Thyroid gland (tissue), 4 donors: Measurements from ENCODE around the gene HYAL1. TPM values are rescaled to one million over a fixed set of nuclear protein-coding genes. Genes with fewer than 3 reads are reported as not detected.
A peak's percentile ranks its signal among the peaks of the same experiment; 100 is the strongest.

Experiments used
- DNase-seq, 2 donors: peaks; one replicate each; pipeline ENCODE4 v3.0.0-alpha.2; 2019
- H3K27ac ChIP-seq, 3 donors: fragments of 200-600 bp; sonication (generic); 1 replicate in 2 of 3; 2 replicates in 1 of 3; pipeline ENCODE4 v1.5.1; 2016 to 2019; ENCODE audit warnings: mild to moderate bottlenecking in 1 of 3, moderate library complexity in 1 of 3
- H3K27me3 ChIP-seq: fragments of 200-600 bp; sonication (generic); one replicate; pipeline ENCODE4 v1.5.1; 2019
- H3K36me3 ChIP-seq, 2 donors: fragments of 200-600 bp; sonication (generic); one replicate each; pipeline ENCODE4 v1.5.1; 2016 to 2019
- H3K4me1 ChIP-seq, 2 donors: fragments of 200-600 bp; sonication (generic); one replicate each; pipeline ENCODE4 v1.5.1; 2017 to 2019
- H3K4me3 ChIP-seq, 3 donors: fragments of 200-600 bp; sonication (generic); replicated peaks in 1 of 3; 1 replicate in 2 of 3; 2 replicates in 1 of 3; pipeline ENCODE4 v1.5.1; 2016; ENCODE audit warnings: mild to moderate bottlenecking in 1 of 3
- H3K9me3 ChIP-seq: fragments of 200-600 bp; sonication (generic); one replicate; pipeline ENCODE4 v1.5.1; 2017
- CTCF ChIP-seq, 6 experiments: fragments of 200-600 bp in 3 of 6; fragments of 450-650 bp in 3 of 6; sonication (generic) in 3 of 6; IDR thresholded peaks; one replicate each; pipeline ENCODE4 v1.5.1; 2016 to 2019; ENCODE audit warnings: antibody characterized with exemption in 6 of 6, mild to moderate bottlenecking in 2 of 6, inconsistent platforms in 1 of 6, moderate library complexity in 1 of 6
- POLR2A ChIP-seq, 2 donors: fragments of 450-650 bp; IDR thresholded peaks; one replicate each; pipeline ENCODE4 v1.6.1; 2017; ENCODE audit warnings: antibody characterized with exemption in 2 of 2, mild to moderate bottlenecking in 2 of 2, moderate library complexity in 1 of 2
- WGBS, 2 donors: methylation state at CpG; one replicate each; pipeline ENCODE4 v1.1.5; 2017; 5-methylcytosine and 5-hydroxymethylcytosine counted together
- intact Hi-C: fragments of 100-400 bp; cut with DNase I; formaldehyde crosslinking; loops from one replicate; pipeline ENCODE4 v1.15.1; 2023
- total RNA-seq, 4 donors: library from RNA; depleted of rRNA; stranded (reverse); fragments of >200 nt; gene quantifications; one replicate each; pipeline ENCODE4 v1.2.3, GENCODE V29; 2016

HYAL1 gene
- total RNA-seq, 4 donors from 2014 or later: 5.8 to 13.8 (median 9.7) TPM

- H3K36me3 ChIP-seq: no peaks in the 10 kb centered on the region
- TF ChIP-seq CTCF (IDR thresholded peaks at IDR 0.05) (no peak), POLR2A (IDR thresholded peaks at IDR 0.05) (no peak)
- WGBS, 2 donors: 68 to 78% methylated on average over 9 of the region's 9 CpGs
- peak overlapping the region; percentile 5 to 76 (median 75) for H3K27ac ChIP-seq
- H3K4me3 ChIP-seq: peak overlapping the region in 1 of 3 donors; percentile 40
- peaks cover 22 to 34% of the 10 kb centered on the region in 2 donors for H3K4me1 ChIP-seq
- H3K9me3 ChIP-seq: no peaks in the 10 kb centered on the region
- intact Hi-C loops: no loop called here
- DNase-seq: no peak
- H3K27me3 ChIP-seq: no peaks in the 10 kb centered on the region
These were observed 36.7 kb upstream of the HYAL1 start for GRCh38 chr3:50340147-50340447.

GRCh38 chr3:50339485-50340146 lies 36.2 kb upstream of the HYAL1 start:
- Histone ChIP-seq H3K27me3 (no peaks in the 10 kb centered on the region), H3K4me3 (no peak overlapping the region), H3K4me1 (peaks cover 26 to 38% of the 10 kb centered on the region in 2 donors), H3K27ac (peak overlapping the region; percentile 5 to 76 (median 75)), H3K36me3 (no peaks in the 10 kb centered on the region), H3K9me3 (no peaks in the 10 kb centered on the region)
- 77 to 91% methylated on average over 11 to 14 of the region's 14 CpGs for whole genome bisulfite sequencing, 2 donors
- TF ChIP-seq CTCF (IDR thresholded peaks at IDR 0.05): no peak
- no peak for TF ChIP-seq POLR2A (IDR thresholded peaks at IDR 0.05)
- intact Hi-C loops: no loop called here
- no peak for DNase-seq

GRCh38 chr3:50338965-50339364 lies 35.6 kb upstream of the HYAL1 start:
- H3K4me3 ChIP-seq: no peak overlapping the region
- H3K36me3 ChIP-seq: no peaks in the 10 kb centered on the region
- intact Hi-C loops: no loop called here
- no peak for TF ChIP-seq POLR2A (IDR thresholded peaks at IDR 0.05)
- TF ChIP-seq CTCF (IDR thresholded peaks at IDR 0.05): no peak
- peak overlapping the region in 2 of 3 donors; percentile 91 to 96 for H3K27ac ChIP-seq
- H3K9me3 ChIP-seq: no peaks in the 10 kb centered on the region
- WGBS, 2 donors: 76 to 89% methylated on average over 5 of the region's 5 CpGs
- DNase-seq: no peak
- peaks cover 33 to 45% of the 10 kb centered on the region in 2 donors for H3K4me1 ChIP-seq
- no peaks in the 10 kb centered on the region for H3K27me3 ChIP-seq

GRCh38 chr3:50337175-50337861 lies 33.9 kb upstream of the HYAL1 start:
- peaks cover 36 to 61% of the 10 kb centered on the region in 2 donors for H3K4me1 ChIP-seq
- intact Hi-C loops: no loop called here
- peak overlapping the region; percentile 49 to 79 (median 78) for H3K4me3 ChIP-seq

More at GRCh38 chr3:50337175-50337861, 33.9 kb upstream of the HYAL1 start:
- Histone ChIP-seq H3K9me3 (no peaks in the 10 kb centered on the region), H3K27me3 (no peaks in the 10 kb centered on the region), H3K27ac (peak overlapping the region; percentile 91 to 96 (median 91)), H3K36me3 (no peaks in the 10 kb centered on the region)
- WGBS, 2 donors: 0% methylated on average over 2 to 6 of the region's 79 CpGs
- TF ChIP-seq CTCF (IDR thresholded peaks at IDR 0.05) (no peak), POLR2A (IDR thresholded peaks at IDR 0.05) (peak; percentile 62 to 91)
- DNase-seq: peak; percentile 100
